GM23338 (cell line): ENCODE results near the gene GTF3C6.

Source experiments
- CREB1 ChIP-seq: fragments of 250-450 bp; sonication (Bioruptor Pico); IDR thresholded peaks from 2 replicates; pipeline ENCODE4 v1.5.0; 2020; ENCODE audit warnings: low read depth, mild to moderate bottlenecking, moderate library complexity
- EZH2 ChIP-seq: fragments of 200-600 bp; sonication (generic); IDR thresholded peaks from one replicate; pipeline ENCODE4 v1.8.0; 2017; ENCODE audit warnings: antibody characterized with exemption, mild to moderate bottlenecking, low read depth; ENCODE audit not compliant: unreplicated experiment
- POLR2AphosphoS5 ChIP-seq: IDR thresholded peaks from 2 replicates; pipeline ENCODE4 v1.6.1; 2016; ENCODE audit warnings: antibody characterized with exemption, low read depth
- TF ChIP-seq, protein P1 (sequence below), 2 experiments: fragments of 200-600 bp in 1 of 2; sonication (generic) in 1 of 2; conservative IDR thresholded peaks; 2 replicates each; pipeline versions ENCODE4 v1.5.1 to v1.6.1; 2016 to 2017; ENCODE audit warnings: antibody characterized with exemption in 2 of 2, low read depth in 2 of 2, mild to moderate bottlenecking in 2 of 2, moderate library complexity in 1 of 2

DNA sequence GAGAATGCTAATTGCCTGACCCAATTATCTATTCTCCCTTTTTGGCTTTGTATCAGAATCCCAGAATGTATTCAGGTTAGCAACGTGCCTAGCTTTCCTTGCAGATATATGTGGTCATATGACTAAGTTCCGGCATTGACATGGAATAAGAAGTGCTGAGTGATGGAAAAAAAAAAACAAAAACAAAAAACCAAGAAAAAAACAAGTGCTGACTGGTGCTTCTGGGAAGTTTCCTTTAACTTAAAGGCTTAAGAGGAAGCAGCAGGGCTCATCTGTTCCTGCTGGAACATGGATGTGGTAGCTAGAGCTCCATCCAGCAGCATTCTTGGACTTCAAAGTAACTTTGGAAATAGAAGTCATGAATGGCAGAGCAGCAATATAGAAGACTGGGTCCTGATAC is 13.0 kb downstream of the GTF3C6 start:
- no peak for TF ChIP-seq EZH2
- TF ChIP-seq, protein P1, sequence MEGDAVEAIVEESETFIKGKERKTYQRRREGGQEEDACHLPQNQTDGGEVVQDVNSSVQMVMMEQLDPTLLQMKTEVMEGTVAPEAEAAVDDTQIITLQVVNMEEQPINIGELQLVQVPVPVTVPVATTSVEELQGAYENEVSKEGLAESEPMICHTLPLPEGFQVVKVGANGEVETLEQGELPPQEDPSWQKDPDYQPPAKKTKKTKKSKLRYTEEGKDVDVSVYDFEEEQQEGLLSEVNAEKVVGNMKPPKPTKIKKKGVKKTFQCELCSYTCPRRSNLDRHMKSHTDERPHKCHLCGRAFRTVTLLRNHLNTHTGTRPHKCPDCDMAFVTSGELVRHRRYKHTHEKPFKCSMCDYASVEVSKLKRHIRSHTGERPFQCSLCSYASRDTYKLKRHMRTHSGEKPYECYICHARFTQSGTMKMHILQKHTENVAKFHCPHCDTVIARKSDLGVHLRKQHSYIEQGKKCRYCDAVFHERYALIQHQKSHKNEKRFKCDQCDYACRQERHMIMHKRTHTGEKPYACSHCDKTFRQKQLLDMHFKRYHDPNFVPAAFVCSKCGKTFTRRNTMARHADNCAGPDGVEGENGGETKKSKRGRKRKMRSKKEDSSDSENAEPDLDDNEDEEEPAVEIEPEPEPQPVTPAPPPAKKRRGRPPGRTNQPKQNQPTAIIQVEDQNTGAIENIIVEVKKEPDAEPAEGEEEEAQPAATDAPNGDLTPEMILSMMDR (conservative IDR thresholded peaks at IDR 0.05; ENCODE audit: low read depth in 2 of 2): no peak
- TF ChIP-seq CREB1 (CRISPR knock-in tag): no peak
- no peak for TF ChIP-seq POLR2AphosphoS5
